Neuronal stem cell (in vitro differentiated cells): ENCODE measurements around the gene WDR36.
"Not testable (repeated sequence)": the region's sequence is repeated elsewhere in the genome, so short reads cannot be mapped to it uniquely, and the experiment has no call there.

ENCODE experiments used
- DNase-seq: peaks from one replicate; pipeline ENCODE4 v3.0.0-alpha.2; 2013; ENCODE audit warnings: low spot score
- H2AFZ ChIP-seq: one replicate; pipeline ENCODE4 v1.6.1; 2013; ENCODE audit warnings: mild to moderate bottlenecking, low read length, inconsistent platforms
- H2AK5ac ChIP-seq: 2 replicates; pipeline ENCODE4 v1.6.1; 2013; ENCODE audit warnings: low read depth, mild to moderate bottlenecking, inconsistent platforms, low read length, moderate library complexity, mixed read lengths
- H2BK120ac ChIP-seq: 2 replicates; pipeline ENCODE4 v1.6.1; 2013; ENCODE audit warnings: low read depth, mild to moderate bottlenecking, inconsistent platforms, low read length, moderate library complexity, mixed read lengths
- H2BK12ac ChIP-seq: one replicate; pipeline ENCODE4 v1.6.1; 2013; ENCODE audit warnings: low read length, inconsistent platforms
- H2BK15ac ChIP-seq: 2 replicates; pipeline ENCODE4 v1.6.1; 2013; ENCODE audit warnings: mild to moderate bottlenecking, low read length, inconsistent platforms, mixed read lengths
- H2BK5ac ChIP-seq: one replicate; pipeline ENCODE4 v1.6.1; 2013; ENCODE audit warnings: inconsistent platforms, mild to moderate bottlenecking, low read length, moderate library complexity
- H3K14ac ChIP-seq: one replicate; pipeline ENCODE4 v1.6.1; 2013; ENCODE audit warnings: low read length, inconsistent platforms
- H3K18ac ChIP-seq: 2 replicates; pipeline ENCODE4 v1.6.1; 2013; ENCODE audit warnings: low read length, inconsistent platforms
- H3K23ac ChIP-seq: 2 replicates; pipeline ENCODE4 v1.6.1; 2013; ENCODE audit warnings: low read depth, mild to moderate bottlenecking, mixed read lengths, low read length, inconsistent platforms; ENCODE audit not compliant: poor library complexity
- H3K27ac ChIP-seq: replicated peaks from 3 replicates; pipeline ENCODE4 v1.5.1; 2013; ENCODE audit warnings: low read length, inconsistent platforms
- H3K27me3 ChIP-seq, 3 experiments: 2 replicates each; pipeline ENCODE4 v1.6.1; 2013; ENCODE audit warnings: low read length in 3 of 3, mild to moderate bottlenecking in 2 of 3, inconsistent platforms in 1 of 3, low read depth in 1 of 3, mixed read lengths in 1 of 3, moderate library complexity in 1 of 3; ENCODE audit not compliant: control insufficient read depth in 3 of 3, insufficient read depth in 3 of 3
- H3K36me3 ChIP-seq, 2 donors: replicated peaks in 1 of 2; 2 replicates each; pipeline ENCODE4 v1.6.1; 2013; ENCODE audit warnings: low read length in 2 of 2; ENCODE audit not compliant: control insufficient read depth in 2 of 2, insufficient read depth in 2 of 2
- H3K4ac ChIP-seq: 2 replicates; pipeline ENCODE4 v1.6.1; 2013; ENCODE audit warnings: inconsistent platforms, mild to moderate bottlenecking, low read length, moderate library complexity
- H3K4me1 ChIP-seq, 2 donors: 1 replicate in 1 of 2; 2 replicates in 1 of 2; pipeline ENCODE4 v1.6.1; 2013; ENCODE audit warnings: low read length in 2 of 2, low read depth in 1 of 2; ENCODE audit not compliant: control insufficient read depth in 2 of 2, insufficient read depth in 1 of 2
- H3K4me2 ChIP-seq: one replicate; pipeline ENCODE4 v1.6.1; 2013; ENCODE audit warnings: mild to moderate bottlenecking, low read length, inconsistent platforms; ENCODE audit not compliant: insufficient read depth, poor library complexity, severe bottlenecking
- H3K4me3 ChIP-seq, 2 donors: 2 replicates each; pipeline ENCODE4 v1.5.1; 2013; ENCODE audit warnings: low read length in 2 of 2, mild to moderate bottlenecking in 2 of 2, inconsistent platforms in 1 of 2, moderate library complexity in 1 of 2
- H3K79me1 ChIP-seq: one replicate; pipeline ENCODE4 v1.6.1; 2013; ENCODE audit warnings: low read depth, mild to moderate bottlenecking, inconsistent platforms, low read length, moderate library complexity
- H3K9ac ChIP-seq: one replicate; pipeline ENCODE4 v1.6.1; 2013; ENCODE audit warnings: mild to moderate bottlenecking, low read depth, low read length, inconsistent platforms; ENCODE audit not compliant: poor library complexity
- H3K9me3 ChIP-seq, 2 donors: replicated peaks in 1 of 2; 2 replicates each; pipeline versions ENCODE3 to v1.6.1; 2013; ENCODE audit warnings: low read length in 2 of 2, mild to moderate bottlenecking in 2 of 2, inconsistent platforms in 1 of 2, low read depth in 1 of 2, mixed read lengths in 1 of 2, moderate library complexity in 1 of 2; ENCODE audit not compliant: control insufficient read depth in 2 of 2, insufficient read depth in 1 of 2
- H4K8ac ChIP-seq: one replicate; pipeline ENCODE4 v1.6.1; 2013; ENCODE audit warnings: low read depth, mild to moderate bottlenecking, inconsistent platforms, low read length, moderate library complexity
- H4K91ac ChIP-seq: one replicate; pipeline ENCODE4 v1.6.1; 2013; ENCODE audit warnings: low read length, low read depth, mild to moderate bottlenecking, inconsistent platforms; ENCODE audit not compliant: poor library complexity
- WGBS, 2 donors: extraction: QIAGEN DNeasy Blood & Tissue Kit; methylation state at CpG; one replicate each; pipeline ENCODE4 v1.1.7; 2013; ENCODE audit warnings: missing lambda C conversion rate in 2 of 2, mixed read lengths in 1 of 2; ENCODE audit not compliant: insufficient read length in 2 of 2, insufficient replicate concordance in 1 of 2; ENCODE audit errors: extremely low coverage in 2 of 2; 5-methylcytosine and 5-hydroxymethylcytosine counted together

The WDR36 gene

DNA sequence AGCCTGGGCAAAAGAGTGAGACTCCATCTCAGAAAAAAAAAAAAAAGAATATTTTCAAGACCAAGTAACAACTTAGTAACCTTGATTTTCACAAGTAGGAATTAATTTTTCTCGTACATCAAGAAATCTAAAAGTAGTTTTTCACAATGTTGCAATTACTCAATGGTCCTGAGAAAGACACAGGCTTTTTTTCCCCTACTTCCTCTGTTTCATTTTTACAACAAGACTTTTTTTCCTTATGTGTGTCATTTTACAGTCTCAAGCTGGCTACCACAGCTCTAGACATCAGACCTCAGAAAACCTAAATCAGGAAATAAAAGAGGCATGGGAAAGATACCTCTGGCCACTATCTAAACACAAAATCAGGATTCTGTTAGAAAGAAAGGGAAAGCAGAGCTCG lies 45.9 kb downstream of the WDR36 start:
- Histone ChIP-seq H2AK5ac (no peak overlapping the region), H2BK12ac (no peak overlapping the region), H4K8ac (no peak overlapping the region), H3K79me1 (no peaks in the 10 kb centered on the region), H2BK15ac (no peak overlapping the region), H2AFZ (no peak overlapping the region), H3K9me3 (no peaks in the 10 kb centered on the region), H2BK120ac (no peak overlapping the region), H2BK5ac (no peak overlapping the region), H3K4ac (no peak overlapping the region), H4K91ac (no peak overlapping the region), H3K4me2 (no peak overlapping the region), H3K9ac (no peak overlapping the region), H3K18ac (no peak overlapping the region), H3K27me3 (no peaks in the 10 kb centered on the region), H3K14ac (no peak overlapping the region), H3K27ac (no peak overlapping the region), H3K4me1 (peaks cover 4 to 16% of the 10 kb centered on the region in 2 donors), H3K23ac (no peak overlapping the region), H3K36me3 (no peaks in the 10 kb centered on the region), H3K4me3 (no peak overlapping the region)
- no CpG with 5 or more reads among the region's 2 CpGs for WGBS, 2 donors
- DNase-seq = no peak

DNA sequence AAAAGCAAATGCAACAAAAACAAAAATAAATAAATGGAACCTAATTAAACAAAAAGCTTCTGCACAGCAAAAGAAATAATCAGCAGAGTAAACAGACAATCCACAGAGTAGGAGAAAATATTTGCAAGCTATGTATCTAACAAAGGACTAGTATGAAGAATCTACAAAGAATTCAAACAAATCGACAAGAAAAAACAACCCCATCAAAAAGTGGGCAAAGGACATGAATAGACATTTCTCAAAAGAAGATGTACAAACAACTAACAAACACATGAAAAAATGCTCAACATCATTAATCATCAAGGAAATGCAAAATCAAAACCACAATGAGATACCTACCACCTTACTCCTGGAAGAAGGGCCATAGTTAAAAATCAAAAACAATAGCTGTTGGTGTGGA lies 49.3 kb downstream of the WDR36 start:
- H3K9ac ChIP-seq, H2AFZ ChIP-seq, H3K4me1 ChIP-seq, H3K23ac ChIP-seq, H3K27ac ChIP-seq, H2BK120ac ChIP-seq, H2AK5ac ChIP-seq, DNase-seq, H2BK12ac ChIP-seq, H4K8ac ChIP-seq, H2BK15ac ChIP-seq, H3K4me3 ChIP-seq, H2BK5ac ChIP-seq, H3K36me3 ChIP-seq, H3K9me3 ChIP-seq, H3K27me3 ChIP-seq, H3K18ac ChIP-seq, H3K79me1 ChIP-seq, H3K14ac ChIP-seq, H4K91ac ChIP-seq, H3K4me2 ChIP-seq, H3K4ac ChIP-seq: not testable (repeated sequence)
- WGBS, 2 donors = no CpG with 5 or more reads among the region's 1 CpG

DNA sequence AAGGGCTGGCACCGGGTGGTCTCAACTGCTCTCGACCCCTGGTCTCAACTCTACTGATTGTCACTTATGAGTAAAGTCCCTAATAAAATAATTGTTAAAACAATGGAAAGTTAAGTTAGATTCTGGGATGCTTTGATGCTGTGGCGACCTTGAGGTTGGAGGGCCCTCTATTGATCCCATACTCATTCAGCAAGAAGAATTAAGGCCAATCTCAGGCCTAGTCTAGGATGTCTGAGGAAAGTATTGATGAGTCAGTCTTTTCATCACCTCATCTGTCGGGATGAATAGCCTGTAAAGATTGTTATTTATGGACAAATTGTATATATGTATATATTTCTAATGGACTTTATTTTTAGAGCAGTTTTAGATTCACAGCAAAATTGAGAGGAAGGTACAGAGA lies 50.8 kb downstream of the WDR36 start:
- peaks cover 0 to 3% (median 0%) of the 10 kb centered on the region in 3 experiments for H3K27me3 ChIP-seq
- no peaks in the 10 kb centered on the region for H3K36me3 ChIP-seq
- WGBS, 2 donors = no CpG with 5 or more reads among the region's 4 CpGs
- no peak overlapping the region for H2AFZ ChIP-seq
- H3K4me2 ChIP-seq = no peak overlapping the region
- no peak overlapping the region for H3K27ac ChIP-seq
- H2BK5ac ChIP-seq = no peak overlapping the region
- no peak overlapping the region for H2BK12ac ChIP-seq
- H3K79me1 ChIP-seq = no peaks in the 10 kb centered on the region
- H2BK15ac ChIP-seq = no peak overlapping the region
- H3K4ac ChIP-seq = no peak overlapping the region
- DNase-seq = no peak
- H3K4me3 ChIP-seq = no peak overlapping the region
- no peak overlapping the region for H2BK120ac ChIP-seq
- no peak overlapping the region for H3K14ac ChIP-seq
- H3K23ac ChIP-seq = no peak overlapping the region
- no peak overlapping the region for H4K91ac ChIP-seq
- no peaks in the 10 kb centered on the region for H3K9me3 ChIP-seq
- no peak overlapping the region for H3K18ac ChIP-seq
- H3K4me1 ChIP-seq = no peaks in the 10 kb centered on the region
- no peak overlapping the region for H4K8ac ChIP-seq
- H2AK5ac ChIP-seq = no peak overlapping the region
- H3K9ac ChIP-seq = no peak overlapping the region

DNA sequence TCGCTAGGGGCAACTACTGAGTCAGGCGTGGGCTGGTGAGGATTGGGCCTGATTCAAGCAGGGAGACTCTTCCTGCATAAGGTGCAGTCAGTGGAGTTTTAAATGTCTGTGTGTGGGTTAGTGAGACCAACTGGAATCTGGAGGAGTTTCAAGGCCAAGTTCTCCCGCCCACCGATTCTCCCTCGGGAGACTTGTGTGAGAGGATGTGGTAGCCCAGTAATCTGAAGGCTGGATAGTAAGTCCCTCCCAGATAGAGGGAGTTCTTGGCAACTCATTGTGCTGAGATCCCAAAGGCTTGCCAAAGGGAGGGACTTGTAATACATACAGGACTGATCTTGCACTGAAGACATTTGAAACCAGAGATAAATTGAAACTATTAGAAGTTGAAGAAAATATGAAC lies 51.8 kb downstream of the WDR36 start:
- H2AK5ac ChIP-seq = no peak overlapping the region
- no peak overlapping the region for H3K4ac ChIP-seq
- H2BK15ac ChIP-seq = no peak overlapping the region
- H2BK120ac ChIP-seq = no peak overlapping the region
- H3K79me1 ChIP-seq = no peaks in the 10 kb centered on the region
- H3K36me3 ChIP-seq = no peaks in the 10 kb centered on the region
- H4K91ac ChIP-seq = no peak overlapping the region
- no CpG with 5 or more reads among the region's 5 CpGs for WGBS, 2 donors
- H2BK12ac ChIP-seq = no peak overlapping the region
- H3K27me3 ChIP-seq = peaks cover 0 to 3% (median 0%) of the 10 kb centered on the region in 3 experiments
- H2AFZ ChIP-seq = no peak overlapping the region
- H3K9ac ChIP-seq = no peak overlapping the region
- no peaks in the 10 kb centered on the region for H3K9me3 ChIP-seq
- no peak overlapping the region for H3K23ac ChIP-seq
- H3K27ac ChIP-seq = no peak overlapping the region
- H3K4me3 ChIP-seq = no peak overlapping the region
- H3K14ac ChIP-seq = no peak overlapping the region
- H2BK5ac ChIP-seq = no peak overlapping the region
- no peak overlapping the region for H4K8ac ChIP-seq
- no peak for DNase-seq
- H3K18ac ChIP-seq = no peak overlapping the region
- no peaks in the 10 kb centered on the region for H3K4me1 ChIP-seq
- no peak overlapping the region for H3K4me2 ChIP-seq
